Psoas muscle (tissue), 8 donors: ENCODE data around the gene LATS2. TPM values are rescaled to one million over a fixed set of nuclear protein-coding genes. Genes with fewer than 3 reads are reported as not detected.

Source experiments
- ATAC-seq, 4 donors: fragments of 200-7000 bp; cut with Tn5 transposase; one replicate each; pipeline ENCODE4 v1.9.1; 2020; ENCODE audit warnings: moderate library complexity in 3 of 4, mild to moderate bottlenecking in 2 of 4
- DNase-seq, 2 donors: peaks; one replicate each; pipeline ENCODE4 v3.0.0-alpha.2; 2020
- H3K27ac ChIP-seq: fragments of 200-600 bp; one replicate; pipeline ENCODE4 v1.8.0; 2022
- H3K27me3 ChIP-seq, 3 donors: fragments of 200-600 bp in 1 of 3; one replicate each; pipeline versions ENCODE4 v1.6.1 to v1.8.0; 2013 to 2022; ENCODE audit warnings: low read length in 2 of 3, mild to moderate bottlenecking in 2 of 3, moderate library complexity in 1 of 3; ENCODE audit not compliant: insufficient read depth in 3 of 3
- H3K36me3 ChIP-seq, 2 donors: fragments of 200-600 bp in 1 of 2; one replicate each; pipeline versions ENCODE4 v1.6.1 to v1.8.0; 2013 to 2022; ENCODE audit warnings: low read depth in 1 of 2, mild to moderate bottlenecking in 1 of 2, moderate library complexity in 1 of 2; ENCODE audit not compliant: insufficient read depth in 1 of 2
- H3K4me1 ChIP-seq: fragments of 200-600 bp; one replicate; pipeline ENCODE4 v1.8.0; 2022
- H3K4me3 ChIP-seq: fragments of 200-600 bp; one replicate; pipeline ENCODE4 v1.8.0; 2022; ENCODE audit warnings: mild to moderate bottlenecking
- H3K9me3 ChIP-seq: fragments of 200-600 bp; one replicate; pipeline ENCODE4 v1.8.0; 2022
- CTCF ChIP-seq: fragments of 200-600 bp; IDR thresholded peaks from one replicate; pipeline ENCODE4 v1.8.0; 2022; ENCODE audit warnings: antibody characterized with exemption
- WGBS, 3 donors: extraction: QIAGEN DNeasy Blood & Tissue Kit; methylation state at CpG; one replicate each; pipeline versions ENCODE4 v1.1.6 to v1.1.7; 2013; 5-methylcytosine and 5-hydroxymethylcytosine counted together
- intact Hi-C, 2 donors: fragments of 100-400 bp; cut with DNase I; formaldehyde crosslinking; loops; one replicate each; pipeline versions ENCODE4 v1.11.0 to v1.14.2; 2022
- polyA plus RNA-seq, 3 donors: library from polyadenylated mRNA; stranded (reverse); fragments of 200-250 nt; gene quantifications; one replicate each; pipeline ENCODE4 v1.2.3, GENCODE V29; 2013
- total RNA-seq, 4 donors: library from RNA; stranded (reverse); fragmentation: NEBNext Ultra II Directional in 2 of 4; extraction: Animal tissue kit (Norgen Biotek cat#: 25700) in 2 of 4; gene quantifications; one replicate each; pipeline versions ENCODE4 v1.2.1 to v1.2.4, GENCODE V29; 2021 to 2023
- donor health status: healthy with polysubstance abuse.
- donor health status: DM: no; HTN: no; CAD: no; lungs with moderate emphysema.
- donor health status: Bipolar disorder and iron deficiency.
- donor health status: healthy.
- donor health status: DM: yes; HTN: yes; CAD: no.
- donor health status: DM: no; HTN: no; CAD: no.
- donor health status: DM: no; HTN: no; CAD: no.
- donor health status: DM: yes; HTN: yes; CAD: no.

LATS2 gene
- total and polyA plus RNA-seq, 7 donors, result 6.0 to 27.4 (median 23.7) TPM

- intact Hi-C loops, result loop anchor here in 1 of 2 donors (10.0 kb wide), 1 partner anchor 122 kb away; no protein-coding TSS in a partner anchor
- no peak for TF ChIP-seq CTCF
- DNase-seq (no peak), ATAC-seq (no peak)
- 95 to 98% (median 97%) methylated on average over 4 of the region's 4 CpGs for WGBS, 3 donors
- Histone ChIP-seq H3K4me1 (peaks cover 8% of the 10 kb centered on the region), H3K27me3 (no peaks in the 10 kb centered on the region), H3K9me3 (no peaks in the 10 kb centered on the region), H3K27ac (no peak overlapping the region), H3K4me3 (no peak overlapping the region), H3K36me3 (no peaks in the 10 kb centered on the region)
Observed at GRCh38 chr13:21066946-21067345, 5.6 kb upstream of the LATS2 start.

GRCh38 chr13:21065686-21066085 lies 4.3 kb upstream of the LATS2 start:
- H3K27me3 ChIP-seq, result no peaks in the 10 kb centered on the region
- H3K4me3 ChIP-seq, result no peak overlapping the region
- intact Hi-C loops, result loop anchor here in 1 of 2 donors (10.0 kb wide), 1 partner anchor 121 kb away; no protein-coding TSS in a partner anchor
- no peak for TF ChIP-seq CTCF
- H3K27ac ChIP-seq, result no peak overlapping the region
- no peak for ATAC-seq
- H3K9me3 ChIP-seq, result no peaks in the 10 kb centered on the region
- 93 to 95% (median 93%) methylated on average over 2 of the region's 2 CpGs for WGBS, 3 donors
- H3K36me3 ChIP-seq, result no peaks in the 10 kb centered on the region
- DNase-seq, result no peak
- H3K4me1 ChIP-seq, result peaks cover 5% of the 10 kb centered on the region

GRCh38 chr13:21063031-21063430 lies 1.6 kb upstream of the LATS2 start:
- H3K9me3 ChIP-seq, result no peaks in the 10 kb centered on the region
- intact Hi-C loops, result loop anchor here (5.0 to 10.0 kb wide), 2 partner anchors 118 to 121 kb away; no protein-coding TSS in a partner anchor
- DNase-seq (no peak), ATAC-seq (no peak)
- H3K4me1 ChIP-seq, result peaks cover 21% of the 10 kb centered on the region
- TF ChIP-seq CTCF, result no peak
- H3K36me3 ChIP-seq, result no peaks in the 10 kb centered on the region
- no peaks in the 10 kb centered on the region for H3K27me3 ChIP-seq
- H3K4me3 ChIP-seq, result no peak overlapping the region
- no peak overlapping the region for H3K27ac ChIP-seq
- 90 to 97% (median 96%) methylated on average over 2 of the region's 2 CpGs for WGBS, 3 donors

GRCh38 chr13:21060338-21061028 lies 903 bp downstream of the LATS2 start:
- intact Hi-C loops, result loop anchor here (5.0 to 10.0 kb wide), 2 partner anchors 116 to 118 kb away; no protein-coding TSS in a partner anchor
- DNase-seq (peak; percentile 68 to 85), ATAC-seq (peak; percentile 18 to 54 (median 44))
- H3K36me3 ChIP-seq, result no peaks in the 10 kb centered on the region
- peaks cover 46% of the 10 kb centered on the region for H3K4me1 ChIP-seq
- TF ChIP-seq CTCF, result no peak
- 0% methylated on average over 62 to 100 of the region's 100 CpGs for WGBS, 3 donors
- H3K27me3 ChIP-seq, result no peaks in the 10 kb centered on the region
- no peaks in the 10 kb centered on the region for H3K9me3 ChIP-seq
- H3K4me3 ChIP-seq, result peak overlapping the region; percentile 96
- peak overlapping the region; percentile 100 for H3K27ac ChIP-seq
